Smooth muscle cell of the brain vasculature (primary cell): ENCODE results near the gene RBBP4.
A peak's percentile ranks its signal among the peaks of the same experiment; 100 is the strongest.
"Not testable (repeated sequence)": the region's sequence is repeated elsewhere in the genome, so short reads cannot be mapped to it uniquely, and the experiment has no call there.

Experiments used
- DNase-seq: peaks from one replicate; pipeline ENCODE4 v3.0.0-alpha.2; 2012; ENCODE audit warnings: low read depth, low spot score

RBBP4 gene

GRCh38 chr1:32650752-32651460, at the start of gene RBBP4:
Gene RBBP4, plus strand, starts transcription at chr1:32651208. Its CDS starts 99 bp downstream, at chr1:32651307.
- peak; percentile 93 for DNase-seq

- no peak for DNase-seq
Measured at GRCh38 chr1:32605711-32606424, 45.1 kb upstream of the RBBP4 start.

- no peak for DNase-seq
Measured at GRCh38 chr1:32606565-32607371, 44.2 kb upstream of the RBBP4 start.

GRCh38 chr1:32609180-32609579, 41.8 kb upstream of the RBBP4 start:
- no peak for DNase-seq

GRCh38 chr1:32611859-32612188, 39.2 kb upstream of the RBBP4 start:
- DNase-seq: no peak

- DNase-seq: no peak
Measured at GRCh38 chr1:32612189-32612881, 38.7 kb upstream of the RBBP4 start.

GRCh38 chr1:32613472-32613871, 37.5 kb upstream of the RBBP4 start:
- DNase-seq: no peak

GRCh38 chr1:32618673-32619221, 32.3 kb upstream of the RBBP4 start:
- no peak for DNase-seq

- DNase-seq: no peak
Measured at GRCh38 chr1:32619701-32620485, 31.1 kb upstream of the RBBP4 start.

- no peak for DNase-seq
Measured at GRCh38 chr1:32622205-32622604, 28.8 kb upstream of the RBBP4 start.

GRCh38 chr1:32622806-32623681, 28.0 kb upstream of the RBBP4 start:
- no peak for DNase-seq

GRCh38 chr1:32623775-32624174, 27.2 kb upstream of the RBBP4 start:
- no peak for DNase-seq

GRCh38 chr1:32626176-32626575, 24.8 kb upstream of the RBBP4 start:
- DNase-seq: no peak

- DNase-seq: no peak
Measured at GRCh38 chr1:32627596-32628162, 23.3 kb upstream of the RBBP4 start.

GRCh38 chr1:32630173-32630572, 20.8 kb upstream of the RBBP4 start:
- not testable (repeated sequence) for DNase-seq

- no peak for DNase-seq
Measured at GRCh38 chr1:32632829-32633228, 18.2 kb upstream of the RBBP4 start.

- DNase-seq: no peak
Measured at GRCh38 chr1:32635508-32636277, 15.3 kb upstream of the RBBP4 start.

GRCh38 chr1:32636914-32637645, 13.9 kb upstream of the RBBP4 start:
- no peak for DNase-seq
